Prostate gland (tissue), 2 donors: Measurements from ENCODE around the gene FLVCR1. TPM values are rescaled to one million over a fixed set of nuclear protein-coding genes. Genes with fewer than 3 reads are reported as not detected.
A peak's percentile ranks its signal among the peaks of the same experiment; 100 is the strongest.

ENCODE experiments used
- DNase-seq: peaks from one replicate; pipeline ENCODE4 v3.0.0-alpha.2; 2019; ENCODE audit warnings: low spot score
- H3K27ac ChIP-seq, 2 donors: fragments of 200-600 bp; sonication (generic); 2 replicates each; pipeline ENCODE4 v1.5.1; 2017 to 2019
- H3K27me3 ChIP-seq: fragments of 200-600 bp; sonication (generic); replicated peaks from 2 replicates; pipeline ENCODE4 v1.5.1; 2019; ENCODE audit not compliant: insufficient read depth
- H3K36me3 ChIP-seq, 2 donors: fragments of 200-600 bp; sonication (generic); 1 replicate in 1 of 2; 2 replicates in 1 of 2; pipeline versions ENCODE4 v1.5.1 to v1.8.1; 2017 to 2019
- H3K4me1 ChIP-seq: fragments of 200-600 bp; sonication (generic); replicated peaks from 2 replicates; pipeline ENCODE4 v1.5.1; 2019
- H3K4me3 ChIP-seq, 2 donors: fragments of 200-600 bp; sonication (generic); 2 replicates each; pipeline ENCODE4 v1.5.1; 2017 to 2019
- H3K9me3 ChIP-seq: fragments of 200-600 bp; sonication (generic); 2 replicates; pipeline ENCODE4 v1.5.1; 2017
- POLR2A ChIP-seq: fragments of 450-650 bp; IDR thresholded peaks from one replicate; pipeline ENCODE4 v1.6.1; 2016; ENCODE audit warnings: antibody characterized with exemption, mild to moderate bottlenecking
- POLR2AphosphoS5 ChIP-seq: sonication (generic); formaldehyde crosslinking; IDR thresholded peaks from one replicate; pipeline ENCODE4 v1.6.1; 2017; ENCODE audit warnings: antibody characterized with exemption
- WGBS: methylation state at CpG from one replicate; pipeline ENCODE4 v1.1.5; 2018; 5-methylcytosine and 5-hydroxymethylcytosine counted together
- intact Hi-C: fragments of 100-400 bp; cut with DNase I; formaldehyde crosslinking; loops from one replicate; pipeline ENCODE4 v1.14.2; 2022
- total RNA-seq, 2 donors: library from RNA; depleted of rRNA; stranded (reverse); fragments of >200 nt; gene quantifications; one replicate each; pipeline ENCODE4 v1.1.0, GENCODE V29; 2016
- TF ChIP-seq, protein P1 (sequence below), 4 experiments: fragments of 200-600 bp in 2 of 4; fragments of 450-650 bp in 2 of 4; sonication (generic) in 2 of 4; IDR thresholded peaks; 1 replicate in 3 of 4; 2 replicates in 1 of 4; pipeline ENCODE4 v1.5.1; 2016 to 2019; ENCODE audit warnings: antibody characterized with exemption in 4 of 4, mild to moderate bottlenecking in 2 of 4, moderate library complexity in 2 of 4

FLVCR1 gene
- total RNA-seq, 2 donors from 2014 or later = 11.1 to 13.4 TPM

DNA sequence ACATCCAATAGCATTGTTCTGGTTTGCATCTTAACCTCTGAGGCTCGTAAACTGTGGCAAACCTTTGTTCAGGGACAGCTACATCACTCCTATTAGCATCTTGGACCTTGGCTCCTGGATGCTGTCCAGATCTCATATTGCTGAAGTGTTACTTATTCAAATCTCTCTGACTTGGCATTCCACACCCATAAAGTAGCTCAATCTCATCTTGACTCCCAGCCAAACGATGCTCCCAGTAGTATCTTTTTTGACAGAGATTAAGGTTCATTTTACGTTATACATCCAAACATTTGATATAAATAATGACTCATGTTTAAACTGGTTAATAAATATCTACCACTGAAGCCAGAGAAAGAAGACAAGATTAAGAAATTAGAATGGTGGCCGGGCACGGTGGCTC is 4.4 kb upstream of the FLVCR1 start:
- H3K4me1 ChIP-seq = no peaks in the 10 kb centered on the region
- TF ChIP-seq, protein P1, sequence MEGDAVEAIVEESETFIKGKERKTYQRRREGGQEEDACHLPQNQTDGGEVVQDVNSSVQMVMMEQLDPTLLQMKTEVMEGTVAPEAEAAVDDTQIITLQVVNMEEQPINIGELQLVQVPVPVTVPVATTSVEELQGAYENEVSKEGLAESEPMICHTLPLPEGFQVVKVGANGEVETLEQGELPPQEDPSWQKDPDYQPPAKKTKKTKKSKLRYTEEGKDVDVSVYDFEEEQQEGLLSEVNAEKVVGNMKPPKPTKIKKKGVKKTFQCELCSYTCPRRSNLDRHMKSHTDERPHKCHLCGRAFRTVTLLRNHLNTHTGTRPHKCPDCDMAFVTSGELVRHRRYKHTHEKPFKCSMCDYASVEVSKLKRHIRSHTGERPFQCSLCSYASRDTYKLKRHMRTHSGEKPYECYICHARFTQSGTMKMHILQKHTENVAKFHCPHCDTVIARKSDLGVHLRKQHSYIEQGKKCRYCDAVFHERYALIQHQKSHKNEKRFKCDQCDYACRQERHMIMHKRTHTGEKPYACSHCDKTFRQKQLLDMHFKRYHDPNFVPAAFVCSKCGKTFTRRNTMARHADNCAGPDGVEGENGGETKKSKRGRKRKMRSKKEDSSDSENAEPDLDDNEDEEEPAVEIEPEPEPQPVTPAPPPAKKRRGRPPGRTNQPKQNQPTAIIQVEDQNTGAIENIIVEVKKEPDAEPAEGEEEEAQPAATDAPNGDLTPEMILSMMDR (IDR thresholded peaks at IDR 0.05) = no peak
- TF ChIP-seq POLR2A (no peak), POLR2AphosphoS5 (no peak)
- H3K27me3 ChIP-seq = no peaks in the 10 kb centered on the region
- WGBS = 86% methylated on average over 5 of the region's 5 CpGs
- no peak for DNase-seq
- H3K27ac ChIP-seq = no peak overlapping the region
- no peak overlapping the region for H3K4me3 ChIP-seq
- no peaks in the 10 kb centered on the region for H3K36me3 ChIP-seq
- intact Hi-C loops = no loop called here
- no peaks in the 10 kb centered on the region for H3K9me3 ChIP-seq

GRCh38 chr1:212856755-212857154 is 1.3 kb upstream of the FLVCR1 start:
- no peak for TF ChIP-seq POLR2AphosphoS5
- TF ChIP-seq POLR2A = no peak
- TF ChIP-seq, protein P1 (IDR thresholded peaks at IDR 0.05) = no peak
- Histone ChIP-seq H3K27ac (no peak overlapping the region), H3K9me3 (no peaks in the 10 kb centered on the region), H3K4me1 (peaks cover 3% of the 10 kb centered on the region), H3K36me3 (no peaks in the 10 kb centered on the region), H3K27me3 (no peaks in the 10 kb centered on the region), H3K4me3 (no peak overlapping the region)
- no peak for DNase-seq
- 90% methylated on average over 16 of the region's 16 CpGs for WGBS
- intact Hi-C loops = no loop called here

GRCh38 chr1:212858461-212859265 is 588 bp downstream of the FLVCR1 start:
- Histone ChIP-seq H3K27ac (peak overlapping the region; percentile 85 to 91), H3K27me3 (no peaks in the 10 kb centered on the region), H3K36me3 (no peaks in the 10 kb centered on the region), H3K4me1 (peaks cover 3% of the 10 kb centered on the region), H3K4me3 (peak overlapping the region; percentile 75 to 98), H3K9me3 (no peaks in the 10 kb centered on the region)
- no peak for TF ChIP-seq POLR2A
- no peak for TF ChIP-seq POLR2AphosphoS5
- TF ChIP-seq, protein P1 (IDR thresholded peaks at IDR 0.05) = no peak
- DNase-seq = peak; percentile 14
- WGBS = 6% methylated on average over 29 of the region's 54 CpGs
- intact Hi-C loops = no loop called here

DNA sequence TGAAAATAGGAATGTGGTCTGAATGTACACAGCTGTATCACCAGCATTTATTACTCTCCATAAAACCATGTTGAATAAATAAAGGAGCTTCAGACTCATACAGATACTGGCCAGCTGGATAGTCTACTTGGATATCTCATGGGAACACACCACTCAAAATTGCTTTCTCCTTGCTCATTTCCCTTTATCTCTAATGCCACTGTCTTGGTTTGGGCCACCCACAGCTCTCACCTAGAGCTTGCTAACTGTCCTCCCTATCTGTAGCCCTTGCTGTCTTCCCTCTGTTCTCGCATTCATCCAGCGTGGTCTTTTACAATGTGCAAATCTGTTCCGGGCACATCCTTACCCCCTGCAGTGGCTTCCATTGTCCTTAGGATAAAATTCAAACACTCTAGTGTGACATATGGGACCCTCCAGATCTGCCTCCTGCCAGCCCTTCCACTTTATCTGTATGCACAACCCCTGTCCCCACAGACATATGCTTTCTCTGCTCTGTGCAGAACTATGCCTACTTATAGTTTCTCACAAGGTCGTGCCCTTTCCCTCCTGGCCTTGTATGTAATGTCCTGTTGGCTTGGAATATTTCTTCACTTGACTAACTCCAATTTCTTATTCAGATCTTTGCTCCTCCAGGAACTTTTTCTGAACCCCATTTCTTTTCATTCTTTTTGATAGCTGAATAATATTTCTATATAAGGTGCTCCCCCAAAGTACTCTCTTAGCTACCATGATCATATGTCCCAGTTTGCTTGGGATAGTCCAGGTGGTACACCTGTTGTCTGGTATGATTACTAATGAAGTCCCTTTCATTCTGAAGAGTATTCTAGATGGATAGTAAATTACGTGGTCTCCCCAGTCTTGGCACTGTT is 2.9 kb downstream of the FLVCR1 start:
- intact Hi-C loops = no loop called here

More for the DNA sequence above, 2.9 kb downstream of the FLVCR1 start:
- Histone ChIP-seq H3K4me3 (no peak overlapping the region), H3K27me3 (no peaks in the 10 kb centered on the region), H3K27ac (no peak overlapping the region), H3K4me1 (peaks cover 3% of the 10 kb centered on the region), H3K36me3 (no peaks in the 10 kb centered on the region), H3K9me3 (no peaks in the 10 kb centered on the region)
- TF ChIP-seq POLR2A = no peak
- TF ChIP-seq POLR2AphosphoS5 = peak; percentile 25
- TF ChIP-seq, protein P1 (IDR thresholded peaks at IDR 0.05) = no peak
- no peak for DNase-seq
- 75% methylated on average over 5 of the region's 5 CpGs for WGBS
